ENCODE data around the gene SNRPA.

- TF ChIP-seq EP300 (IDR thresholded peaks at IDR 0.05) (no peak), POLR2A (IDR thresholded peaks at IDR 0.05) (no peak), CTCF (IDR thresholded peaks at IDR 0.05) (no peak)
These were observed 48.7 kb downstream of the SNRPA start for GRCh38 chr19:40799558-40800338.

Data from ovary (tissue), 3 donors.